Measurements from ENCODE around the gene DICER1.

DNA sequence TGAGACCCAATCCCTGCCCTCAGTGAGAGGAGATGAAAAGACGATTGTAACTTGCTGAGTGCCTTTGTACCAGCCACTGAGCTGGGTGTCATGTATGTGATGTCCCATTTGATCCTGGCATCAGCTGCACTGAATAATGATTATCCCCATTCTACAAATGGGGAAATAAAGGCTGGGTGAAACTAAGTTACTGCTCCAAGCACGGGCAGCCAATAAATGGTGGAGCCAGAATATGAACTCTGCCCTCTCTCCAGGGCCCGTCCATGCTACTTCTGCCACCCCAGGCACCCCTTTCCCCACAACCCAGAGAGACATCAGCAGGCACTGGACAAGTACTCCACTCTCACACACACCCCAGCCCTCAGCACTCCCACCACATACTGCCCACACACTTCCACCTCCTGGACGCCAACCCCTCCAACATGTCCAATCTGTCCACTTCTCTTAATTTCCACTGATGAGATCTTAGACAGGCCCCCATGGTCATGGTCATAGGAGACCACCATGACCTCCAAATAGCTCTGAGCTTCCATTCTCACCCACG, 115.8 kb downstream of the DICER1 start:
- TF ChIP-seq, protein P1, sequence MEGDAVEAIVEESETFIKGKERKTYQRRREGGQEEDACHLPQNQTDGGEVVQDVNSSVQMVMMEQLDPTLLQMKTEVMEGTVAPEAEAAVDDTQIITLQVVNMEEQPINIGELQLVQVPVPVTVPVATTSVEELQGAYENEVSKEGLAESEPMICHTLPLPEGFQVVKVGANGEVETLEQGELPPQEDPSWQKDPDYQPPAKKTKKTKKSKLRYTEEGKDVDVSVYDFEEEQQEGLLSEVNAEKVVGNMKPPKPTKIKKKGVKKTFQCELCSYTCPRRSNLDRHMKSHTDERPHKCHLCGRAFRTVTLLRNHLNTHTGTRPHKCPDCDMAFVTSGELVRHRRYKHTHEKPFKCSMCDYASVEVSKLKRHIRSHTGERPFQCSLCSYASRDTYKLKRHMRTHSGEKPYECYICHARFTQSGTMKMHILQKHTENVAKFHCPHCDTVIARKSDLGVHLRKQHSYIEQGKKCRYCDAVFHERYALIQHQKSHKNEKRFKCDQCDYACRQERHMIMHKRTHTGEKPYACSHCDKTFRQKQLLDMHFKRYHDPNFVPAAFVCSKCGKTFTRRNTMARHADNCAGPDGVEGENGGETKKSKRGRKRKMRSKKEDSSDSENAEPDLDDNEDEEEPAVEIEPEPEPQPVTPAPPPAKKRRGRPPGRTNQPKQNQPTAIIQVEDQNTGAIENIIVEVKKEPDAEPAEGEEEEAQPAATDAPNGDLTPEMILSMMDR (IDR thresholded peaks at IDR 0.05 in 4 of 5, conservative IDR thresholded peaks at IDR 0.05 in 1 of 5) = no peak
- no peak for TF ChIP-seq POLR2A (IDR thresholded peaks at IDR 0.05)
